Activated naive CD4-positive, alpha-beta T cell treated with anti-CD3 and anti-CD28 coated beads for 36 hours (primary cell): Measurements from ENCODE around the gene PTPRE. TPM values are rescaled to one million over a fixed set of nuclear protein-coding genes. Genes with fewer than 3 reads are reported as not detected.
A peak's percentile ranks its signal among the peaks of the same experiment; 100 is the strongest.

Experiments
- CTCF ChIA-PET: fragments of 350-600 bp; sonication (Branson Sonifier 250); formaldehyde crosslinking; loops from one replicate; lab custom pipeline; 2021; ENCODE audit warnings: antibody characterized with exemption; lab: Charles Lee
- DNase-seq: peaks from one replicate; pipeline ENCODE4 v3.0.0-alpha.2; 2020
- H3K27ac Mint-ChIP-seq: one replicate; pipeline ENCODE4 v1.8.0; 2021; ENCODE audit warnings: mild to moderate bottlenecking, mixed read lengths
- H3K27me3 Mint-ChIP-seq: one replicate; pipeline ENCODE4 v1.8.0; 2021; ENCODE audit warnings: low read depth, mixed read lengths
- H3K36me3 Mint-ChIP-seq: one replicate; pipeline ENCODE4 v1.8.0; 2021; ENCODE audit warnings: low read depth, mixed read lengths
- H3K4me1 Mint-ChIP-seq: one replicate; pipeline ENCODE4 v1.8.0; 2021; ENCODE audit warnings: low read depth, mixed read lengths
- H3K4me3 Mint-ChIP-seq: one replicate; pipeline ENCODE4 v1.8.0; 2021; ENCODE audit warnings: mild to moderate bottlenecking, moderate library complexity, mixed read lengths
- H3K9me3 Mint-ChIP-seq: one replicate; pipeline ENCODE4 v1.8.0; 2021; ENCODE audit warnings: mixed read lengths
- intact Hi-C: fragments of 100-400 bp; cut with micrococcal nuclease; formaldehyde crosslinking; loops from one replicate; pipeline ENCODE4 v1.15.1; 2023
- total RNA-seq, 2 experiments: library from RNA; stranded (reverse); gene quantifications; one replicate each; pipeline ENCODE4 v1.2.3, GENCODE V29; 2021

The PTPRE gene
- total RNA-seq, 2 experiments from 2014 or later: 13.4 to 16.4 TPM

DNA sequence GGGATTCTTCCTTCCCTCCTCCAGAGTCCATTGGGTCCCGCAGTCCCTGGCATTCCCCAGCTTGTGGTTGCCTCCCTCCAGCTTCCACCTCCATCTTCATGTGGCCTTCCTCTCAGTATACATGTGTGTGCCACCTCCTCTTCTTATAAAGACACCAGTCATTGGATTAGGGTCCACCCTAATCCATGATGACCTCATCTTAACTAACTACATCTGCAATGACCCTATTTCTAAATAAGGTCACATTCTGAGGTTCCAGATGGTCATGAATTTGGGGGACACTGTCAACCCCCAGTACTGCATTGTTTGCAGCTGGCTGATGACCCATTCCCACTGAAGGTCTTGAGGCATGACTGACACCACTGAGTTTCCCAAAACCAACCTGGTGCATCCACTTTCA, 99.0 kb downstream of the PTPRE start:
- no peak for DNase-seq
- Mint-ChIP-seq H3K27ac (no peak overlapping the region), H3K4me1 (no peaks in the 10 kb centered on the region), H3K27me3 (peaks cover 16% of the 10 kb centered on the region), H3K9me3 (no peaks in the 10 kb centered on the region), H3K4me3 (no peak overlapping the region), H3K36me3 (no peaks in the 10 kb centered on the region)
- CTCF ChIA-PET: interaction anchor here (10.4 kb wide), 1 partner anchor 99 kb away, joined by 178 read pairs; the partner anchor contains the start of gene PTPRE
- intact Hi-C loops: no loop called here

DNA sequence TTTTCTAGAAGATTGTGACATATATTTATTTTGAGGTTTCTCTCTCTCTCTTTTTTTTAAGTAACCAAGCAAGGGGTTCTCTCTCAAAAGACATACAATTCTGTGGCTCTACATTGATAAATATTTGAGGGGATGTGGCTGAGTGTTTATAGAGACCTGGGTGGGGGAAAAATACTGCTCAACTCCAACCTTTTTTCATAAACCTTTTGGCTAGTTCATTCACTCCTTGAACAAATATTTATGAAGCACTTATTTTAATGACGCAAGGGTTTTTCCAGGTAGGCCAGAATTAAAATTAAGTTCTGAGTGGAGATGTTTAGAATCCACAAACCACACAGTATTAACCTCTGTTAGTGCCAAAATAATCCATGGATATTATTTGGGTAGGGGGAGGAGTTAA, 100.2 kb downstream of the PTPRE start:
- CTCF ChIA-PET: interaction anchor here (0.6 to 10.4 kb wide), 2 partner anchors 85 to 100 kb away, joined by 3 to 178 read pairs; partner anchors contain the start of gene PTPRE
- H3K36me3 Mint-ChIP-seq: no peaks in the 10 kb centered on the region

DNA sequence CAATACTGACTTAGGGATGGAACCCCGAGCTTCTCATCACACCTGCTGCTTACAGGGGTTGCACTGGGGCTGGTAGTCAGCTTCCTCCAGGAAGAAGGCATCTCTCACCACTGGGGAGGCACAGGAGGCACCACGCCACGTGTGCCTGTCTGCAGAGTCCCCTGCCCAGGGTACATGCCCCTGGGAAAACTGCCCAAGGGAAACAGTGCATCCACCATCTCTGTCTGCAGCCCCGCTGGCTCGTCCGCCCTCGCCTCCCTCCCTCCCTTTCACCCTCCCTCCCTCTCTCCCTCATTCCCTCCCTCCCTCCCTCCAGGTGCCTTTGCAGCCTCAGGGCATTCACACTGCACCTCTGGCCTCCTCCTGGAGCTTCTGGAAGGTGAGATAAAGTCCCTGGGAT, 101.1 kb downstream of the PTPRE start:
- DNase-seq: no peak
- H3K4me3 Mint-ChIP-seq: no peak overlapping the region
- no peak overlapping the region for H3K27ac Mint-ChIP-seq
- H3K4me1 Mint-ChIP-seq: peaks cover 7% of the 10 kb centered on the region
- intact Hi-C loops: no loop called here
- CTCF ChIA-PET: interaction anchor here (0.5 to 10.4 kb wide), 2 partner anchors 101 to 250 kb away, joined by 3 to 178 read pairs; partner anchors contain the start of gene PTPRE
- peaks cover 7% of the 10 kb centered on the region for H3K27me3 Mint-ChIP-seq
- no peaks in the 10 kb centered on the region for H3K9me3 Mint-ChIP-seq
- no peaks in the 10 kb centered on the region for H3K36me3 Mint-ChIP-seq

More for the DNA sequence above, 100.2 kb downstream of the PTPRE start:
- no peak overlapping the region for H3K27ac Mint-ChIP-seq
- DNase-seq: no peak
- peaks cover 7% of the 10 kb centered on the region for H3K4me1 Mint-ChIP-seq
- peaks cover 11% of the 10 kb centered on the region for H3K27me3 Mint-ChIP-seq
- no peaks in the 10 kb centered on the region for H3K9me3 Mint-ChIP-seq
- H3K4me3 Mint-ChIP-seq: no peak overlapping the region
- intact Hi-C loops: no loop called here

DNA sequence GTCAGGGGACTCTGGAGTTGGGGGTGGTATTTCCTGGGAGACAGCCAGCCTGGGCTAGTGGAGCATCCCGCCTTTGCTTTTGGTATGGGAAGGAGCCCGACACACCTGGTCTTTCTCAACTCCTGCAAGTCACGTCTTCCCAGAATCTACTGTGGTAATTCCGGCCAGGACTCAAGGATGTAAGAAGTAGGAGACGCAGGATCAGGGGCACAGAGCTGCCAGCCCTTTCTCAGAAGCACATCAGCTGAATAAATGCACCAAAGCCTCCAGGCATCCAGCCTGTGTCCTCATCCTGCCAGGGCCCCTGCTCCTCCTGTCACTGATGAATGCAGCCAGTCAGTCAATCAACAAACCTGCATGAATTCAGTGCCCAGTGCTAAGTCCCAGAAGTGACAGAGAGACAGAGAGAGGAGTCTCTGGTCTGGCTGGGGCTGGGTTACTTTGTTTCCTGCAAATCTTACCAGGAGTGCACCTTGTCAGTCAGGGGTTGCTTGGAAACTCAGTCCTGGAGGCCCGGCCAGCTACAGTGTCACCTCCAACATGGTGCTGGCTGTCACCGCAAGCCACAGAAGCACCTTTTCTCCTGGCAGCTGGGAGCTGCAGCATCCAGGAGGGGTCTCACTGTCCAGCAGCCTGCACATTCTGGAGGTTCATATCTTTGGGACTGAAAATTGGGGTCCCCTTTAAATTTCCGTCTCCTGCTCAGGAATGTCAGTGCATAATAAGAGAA, 101.8 kb downstream of the PTPRE start:
- intact Hi-C loops: no loop called here
- H3K27ac Mint-ChIP-seq: no peak overlapping the region
- H3K4me1 Mint-ChIP-seq: peaks cover 7% of the 10 kb centered on the region
- no peaks in the 10 kb centered on the region for H3K9me3 Mint-ChIP-seq
- no peaks in the 10 kb centered on the region for H3K36me3 Mint-ChIP-seq
- H3K27me3 Mint-ChIP-seq: peaks cover 7% of the 10 kb centered on the region
- no peak for DNase-seq
- H3K4me3 Mint-ChIP-seq: no peak overlapping the region
- CTCF ChIA-PET: interaction anchor here (1.2 to 10.4 kb wide), 4 partner anchors 13 to 102 kb away, joined by 4 to 178 read pairs (median 8); partner anchors contain the start of gene PTPRE

DNA sequence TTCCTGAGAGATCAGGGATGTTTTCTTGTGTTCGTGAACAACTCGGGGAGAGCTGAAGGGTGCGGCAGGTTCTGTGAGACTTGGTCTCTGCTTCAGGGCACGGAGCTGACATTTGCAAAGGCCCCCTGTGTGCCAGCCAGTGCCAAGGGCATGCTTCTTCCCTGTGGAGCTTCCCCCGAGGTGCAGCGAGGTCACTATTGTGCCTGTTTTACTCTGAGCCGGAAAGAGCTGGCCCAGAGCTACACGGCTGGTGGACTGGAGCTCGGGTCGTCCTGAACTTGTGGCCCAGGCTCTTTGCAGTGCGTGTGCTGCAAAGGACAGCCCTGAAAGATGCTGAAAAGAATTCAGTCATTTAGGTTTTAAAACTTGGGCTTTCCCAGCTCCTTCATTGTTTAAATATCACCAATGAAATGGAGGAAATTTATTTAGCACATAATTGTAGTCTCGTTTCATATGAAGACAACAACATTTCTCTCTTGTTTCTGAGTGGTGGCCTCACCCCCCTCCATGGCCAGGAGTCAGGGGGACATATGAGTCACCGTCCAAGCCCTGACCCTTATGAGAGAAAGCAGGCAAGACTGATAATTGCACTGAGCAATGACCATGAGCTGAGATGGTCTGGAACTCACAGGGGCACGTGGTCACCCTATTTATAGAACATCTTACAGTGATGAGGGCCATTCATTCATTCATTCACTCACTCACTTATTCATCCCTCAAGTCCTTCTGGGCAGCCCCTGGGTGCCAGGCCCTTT, 102.6 kb downstream of the PTPRE start:
- CTCF ChIA-PET: interaction anchor here (0.8 to 10.4 kb wide), 5 partner anchors 9 to 102 kb away, joined by 3 to 178 read pairs (median 5); partner anchors contain the start of gene PTPRE
- no peak for DNase-seq
- no peaks in the 10 kb centered on the region for H3K36me3 Mint-ChIP-seq
- H3K27ac Mint-ChIP-seq: no peak overlapping the region
- peaks cover 7% of the 10 kb centered on the region for H3K4me1 Mint-ChIP-seq
- no peaks in the 10 kb centered on the region for H3K9me3 Mint-ChIP-seq
- intact Hi-C loops: loop anchor here (5.0 kb wide), 1 partner anchor 292 kb away; no protein-coding TSS in a partner anchor
- no peak overlapping the region for H3K4me3 Mint-ChIP-seq
- peaks cover 7% of the 10 kb centered on the region for H3K27me3 Mint-ChIP-seq

DNA sequence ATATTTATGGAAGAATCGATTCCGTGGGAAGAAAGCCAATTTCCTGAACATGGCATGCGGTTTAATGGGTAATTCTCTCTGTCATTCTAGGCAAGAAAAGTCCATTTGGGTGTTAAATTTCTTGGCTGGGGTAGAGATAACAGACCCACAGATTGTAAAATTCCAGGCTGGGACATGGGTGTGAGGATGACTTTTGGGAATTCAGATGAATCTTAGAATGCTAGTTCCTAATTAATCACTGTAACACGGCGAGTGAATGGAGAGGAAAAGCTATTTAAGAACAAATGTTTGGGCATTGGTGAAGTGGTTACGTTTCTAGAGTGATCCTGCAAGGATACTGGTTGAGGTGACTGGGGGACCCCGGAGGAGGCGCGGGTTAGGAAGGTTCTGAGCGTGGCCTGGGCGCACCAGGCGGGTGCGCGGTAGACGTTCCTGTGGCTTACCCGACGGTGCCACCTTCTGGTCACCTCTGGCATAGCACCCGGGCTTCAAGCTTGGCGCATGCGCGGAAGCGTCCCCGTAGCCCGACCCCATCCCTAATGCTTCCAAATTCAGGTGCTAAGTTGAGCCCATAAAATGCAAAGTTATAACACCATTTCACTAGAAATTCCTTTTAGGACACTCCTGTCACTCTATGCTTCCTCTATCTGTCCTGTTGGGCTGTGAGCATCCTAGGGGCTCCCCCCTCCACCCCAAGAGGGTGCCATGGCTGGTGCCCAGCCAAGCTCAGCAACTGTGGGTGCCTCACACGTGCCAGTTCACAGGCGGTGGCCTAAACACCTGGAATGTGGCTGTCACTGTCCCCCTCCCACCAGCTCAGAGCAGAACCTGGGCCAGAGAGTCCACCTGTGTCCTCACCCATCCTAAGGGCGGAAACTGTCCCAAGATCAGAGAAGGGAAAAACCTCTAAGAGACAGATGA, 104.4 kb downstream of the PTPRE start:
- Mint-ChIP-seq H3K9me3 (no peaks in the 10 kb centered on the region), H3K36me3 (no peaks in the 10 kb centered on the region), H3K27me3 (peaks cover 7% of the 10 kb centered on the region), H3K4me1 (peaks cover 7% of the 10 kb centered on the region), H3K27ac (no peak overlapping the region), H3K4me3 (no peak overlapping the region)
- DNase-seq: peak; percentile 90
- intact Hi-C loops: loop anchor here (1.0 to 5.0 kb wide), 7 partner anchors 20 to 294 kb away; no protein-coding TSS in a partner anchor
- CTCF ChIA-PET: interaction anchor here (0.6 to 10.4 kb wide), 39 partner anchors 9 to 1229 kb away, joined by 3 to 178 read pairs (median 4); partner anchors contain the start of gene PTPRE

DNA sequence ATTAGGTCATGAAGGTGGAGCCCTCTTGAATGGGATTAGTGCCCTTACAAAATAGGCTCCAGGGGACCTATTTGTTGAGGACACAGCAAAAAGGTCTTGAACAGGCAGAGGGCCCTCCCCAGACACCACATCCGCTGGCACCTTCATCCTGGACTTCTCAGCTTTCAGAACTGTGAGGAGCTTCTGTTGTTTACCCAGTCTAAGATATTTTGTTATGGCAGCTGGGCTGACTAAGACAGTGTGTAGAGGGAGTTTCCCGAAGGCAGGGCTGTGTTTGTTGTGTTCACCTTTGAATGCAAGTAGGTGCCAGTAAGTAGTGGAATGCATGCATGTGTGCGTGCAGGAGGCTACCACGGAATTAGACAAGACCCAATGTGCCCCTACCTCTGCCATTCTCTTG, 106.7 kb downstream of the PTPRE start:
- H3K36me3 Mint-ChIP-seq: no peaks in the 10 kb centered on the region
- H3K9me3 Mint-ChIP-seq: no peaks in the 10 kb centered on the region

DNA sequence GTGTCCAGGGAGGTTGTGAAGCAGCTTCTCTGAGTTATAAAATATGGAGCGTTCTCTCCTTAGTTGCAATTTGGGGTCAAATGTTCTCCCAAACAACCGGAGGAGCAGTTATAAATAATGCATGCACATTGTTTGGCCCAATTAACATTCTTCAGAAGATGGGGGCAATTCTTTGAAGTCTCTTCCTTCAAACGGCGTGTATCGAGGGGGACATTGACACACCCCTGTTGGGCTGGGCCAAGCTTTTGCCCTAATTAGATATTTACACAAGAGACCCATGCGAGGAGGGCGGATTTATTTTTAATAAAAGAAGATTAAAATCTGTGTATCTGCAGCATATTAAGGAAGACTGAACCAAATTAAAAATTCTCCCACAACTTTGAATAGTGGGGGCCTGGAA, 107.3 kb downstream of the PTPRE start:
- Mint-ChIP-seq H3K4me3 (no peak overlapping the region), H3K36me3 (no peaks in the 10 kb centered on the region), H3K27ac (no peak overlapping the region), H3K27me3 (peaks cover 7% of the 10 kb centered on the region), H3K9me3 (no peaks in the 10 kb centered on the region), H3K4me1 (peaks cover 12% of the 10 kb centered on the region)
- intact Hi-C loops: loop anchor here (5.0 kb wide), 1 partner anchor 297 kb away; no protein-coding TSS in a partner anchor
- CTCF ChIA-PET: interaction anchor here (2.8 to 10.4 kb wide), 2 partner anchors 21 to 107 kb away, joined by 9 to 178 read pairs; partner anchors contain the start of gene PTPRE
- DNase-seq: no peak

More for the DNA sequence above, 106.7 kb downstream of the PTPRE start:
- CTCF ChIA-PET: interaction anchor here (0.6 to 10.4 kb wide), 4 partner anchors 22 to 107 kb away, joined by 3 to 178 read pairs (median 6); partner anchors contain the start of gene PTPRE
- H3K27ac Mint-ChIP-seq: no peak overlapping the region
- intact Hi-C loops: loop anchor here (5.0 kb wide), 1 partner anchor 296 kb away; no protein-coding TSS in a partner anchor
- DNase-seq: peak; percentile 36
- peaks cover 7% of the 10 kb centered on the region for H3K27me3 Mint-ChIP-seq
- no peak overlapping the region for H3K4me3 Mint-ChIP-seq
- H3K4me1 Mint-ChIP-seq: peaks cover 10% of the 10 kb centered on the region

DNA sequence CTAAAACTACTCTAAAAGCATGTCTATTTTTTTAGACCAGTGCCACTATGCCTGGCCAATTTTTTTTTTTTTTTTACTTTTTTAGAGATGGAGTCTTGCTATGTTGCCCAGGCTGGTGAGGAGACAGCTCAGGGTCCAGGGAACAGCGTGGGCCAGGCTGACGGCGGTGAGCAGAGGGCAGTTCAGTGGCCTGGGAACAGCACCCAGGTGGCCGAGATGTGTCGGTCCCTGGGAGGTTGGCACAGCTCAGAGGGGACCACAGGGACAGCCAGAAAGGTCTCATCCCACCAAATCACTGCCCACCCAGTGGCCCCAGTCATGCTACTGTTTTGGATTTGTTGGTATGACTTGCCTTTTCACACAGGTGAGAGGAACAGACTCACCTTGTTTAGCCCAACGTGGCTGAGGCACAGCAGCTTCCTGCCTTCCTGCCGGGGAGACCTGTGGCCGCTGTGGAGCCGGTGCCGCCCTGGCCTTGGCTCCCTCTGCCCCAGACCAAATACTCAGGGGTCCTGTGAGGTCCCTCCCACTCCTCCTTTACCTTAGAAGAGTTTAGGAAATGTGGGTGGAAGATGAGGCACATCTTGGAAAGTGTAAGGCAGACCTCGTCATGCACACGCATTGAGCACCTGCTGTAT, 109.6 kb downstream of the PTPRE start:
- no peaks in the 10 kb centered on the region for H3K27me3 Mint-ChIP-seq
- no peaks in the 10 kb centered on the region for H3K9me3 Mint-ChIP-seq
- intact Hi-C loops: no loop called here
- CTCF ChIA-PET: interaction anchor here (0.6 to 10.4 kb wide), 5 partner anchors 10 to 109 kb away, joined by 3 to 178 read pairs (median 4); partner anchors contain the start of gene PTPRE
- H3K27ac Mint-ChIP-seq: no peak overlapping the region
- H3K36me3 Mint-ChIP-seq: no peaks in the 10 kb centered on the region
- H3K4me3 Mint-ChIP-seq: no peak overlapping the region
- DNase-seq: no peak
- H3K4me1 Mint-ChIP-seq: peaks cover 7% of the 10 kb centered on the region

DNA sequence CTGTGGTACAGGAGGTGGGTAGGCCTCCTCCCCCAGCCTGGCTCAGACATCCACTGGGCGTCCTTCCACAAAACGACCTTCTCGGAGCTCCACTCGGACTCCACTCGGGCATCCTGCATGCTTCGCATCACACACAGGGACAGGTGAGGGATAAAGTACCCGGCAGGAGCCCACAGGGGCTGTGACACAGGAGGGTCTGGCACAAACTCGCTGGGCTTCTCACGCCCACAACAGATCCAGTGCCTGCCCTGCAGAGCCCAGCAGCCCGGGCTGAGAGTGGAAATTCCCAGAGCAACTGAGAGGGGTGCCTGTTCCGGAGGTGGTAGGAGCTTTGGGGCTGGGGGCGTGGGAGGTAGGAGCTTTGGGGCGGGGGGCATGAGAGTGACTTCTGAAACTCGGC, 110.9 kb downstream of the PTPRE start:
- no peak for DNase-seq
- CTCF ChIA-PET: interaction anchor here (0.9 to 1.1 kb wide), 2 partner anchors 51 to 60 kb away, joined by 3 to 4 read pairs; no protein-coding TSS in a partner anchor
- no peak overlapping the region for H3K27ac Mint-ChIP-seq
- H3K9me3 Mint-ChIP-seq: no peaks in the 10 kb centered on the region
- H3K4me3 Mint-ChIP-seq: peak overlapping the region; percentile 15
- no peaks in the 10 kb centered on the region for H3K27me3 Mint-ChIP-seq
- H3K36me3 Mint-ChIP-seq: no peaks in the 10 kb centered on the region
- intact Hi-C loops: no loop called here
- peaks cover 5% of the 10 kb centered on the region for H3K4me1 Mint-ChIP-seq

DNA sequence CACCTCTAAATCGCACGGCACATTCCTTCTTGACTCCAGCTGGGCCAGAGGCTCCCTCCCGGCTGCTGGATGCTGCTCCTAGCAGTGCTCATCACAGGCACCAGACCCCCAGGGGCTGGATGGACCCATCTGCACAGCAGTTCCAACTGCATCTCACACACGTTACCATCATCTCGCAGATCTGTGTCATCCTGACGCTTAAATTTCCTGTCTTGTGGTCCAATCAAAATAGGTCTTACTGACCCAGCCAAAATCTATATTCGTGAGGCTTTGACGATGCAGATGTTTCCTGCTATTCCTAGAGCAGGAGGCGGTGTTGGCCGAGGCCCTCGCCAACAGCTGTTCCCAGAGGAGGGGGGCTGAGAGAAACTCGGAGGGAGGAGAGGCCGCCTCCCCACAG, 111.3 kb downstream of the PTPRE start:
- no peaks in the 10 kb centered on the region for H3K36me3 Mint-ChIP-seq
- peak overlapping the region; percentile 17 for H3K4me3 Mint-ChIP-seq
- DNase-seq: peak; percentile 14
- peaks cover 5% of the 10 kb centered on the region for H3K4me1 Mint-ChIP-seq
- H3K9me3 Mint-ChIP-seq: no peaks in the 10 kb centered on the region
- intact Hi-C loops: no loop called here
- no peaks in the 10 kb centered on the region for H3K27me3 Mint-ChIP-seq
- H3K27ac Mint-ChIP-seq: no peak overlapping the region
- CTCF ChIA-PET: interaction anchor here (0.9 to 1.1 kb wide), 2 partner anchors 51 to 60 kb away, joined by 3 to 4 read pairs; no protein-coding TSS in a partner anchor
